Thymus (tissue), 11 donors: Measurements from ENCODE around the gene MAD1L1. TPM values are rescaled to one million over a fixed set of nuclear protein-coding genes. Genes with fewer than 3 reads are reported as not detected.

ENCODE experiments used
- DNase-seq, 9 donors: peaks; one replicate each; pipeline ENCODE4 v3.0.0-alpha.2; 2013; ENCODE audit warnings: low spot score in 9 of 9, low read depth in 6 of 9, missing footprints in 1 of 9
- H3K27ac ChIP-seq, 2 donors: one replicate each; pipeline ENCODE4 v1.5.1; 2013; ENCODE audit warnings: control low read depth in 1 of 2, low read depth in 1 of 2, low read length in 1 of 2, mild to moderate bottlenecking in 1 of 2, moderate library complexity in 1 of 2
- H3K27me3 ChIP-seq, 2 donors: one replicate each; pipeline ENCODE4 v1.5.1; 2013; ENCODE audit warnings: low read length in 1 of 2; ENCODE audit not compliant: control insufficient read depth in 2 of 2, insufficient read depth in 1 of 2
- H3K36me3 ChIP-seq, 2 donors: one replicate each; pipeline ENCODE4 v1.5.1; 2013; ENCODE audit warnings: low read length in 1 of 2, mild to moderate bottlenecking in 1 of 2, moderate library complexity in 1 of 2; ENCODE audit not compliant: control insufficient read depth in 2 of 2, insufficient read depth in 2 of 2
- H3K4me1 ChIP-seq, 2 donors: one replicate each; pipeline ENCODE4 v1.5.1; 2013; ENCODE audit warnings: low read length in 2 of 2; ENCODE audit not compliant: control insufficient read depth in 2 of 2, insufficient read depth in 2 of 2
- H3K4me3 ChIP-seq, 2 donors: one replicate each; pipeline ENCODE4 v1.5.1; 2013; ENCODE audit warnings: low read length in 2 of 2, control low read depth in 1 of 2, mild to moderate bottlenecking in 1 of 2
- H3K9me3 ChIP-seq, 2 donors: one replicate each; pipeline ENCODE4 v1.5.1; 2013; ENCODE audit warnings: low read length in 1 of 2, mild to moderate bottlenecking in 1 of 2; ENCODE audit not compliant: control insufficient read depth in 2 of 2, insufficient read depth in 1 of 2
- WGBS: extraction: QIAGEN DNeasy Blood & Tissue Kit; methylation state at CpG from one replicate; pipeline ENCODE4 v1.1.7; 2013; 5-methylcytosine and 5-hydroxymethylcytosine counted together
- polyA plus RNA-seq: library from polyadenylated mRNA; stranded (reverse); fragments of 200-250 nt; gene quantifications from one replicate; pipeline ENCODE4 v1.2.3, GENCODE V29; 2013
- total RNA-seq: library from RNA; stranded (reverse); fragments of 120-200 nt; gene quantifications from one replicate; pipeline ENCODE4 v1.2.4, GENCODE V29; 2013
- donor health status: healthy.

Gene MAD1L1
- total and polyA plus RNA-seq, 2 donors = 93.3 to 103 TPM

GRCh38 chr7:1900847-1901246 lies 331.9 kb downstream of the MAD1L1 start:
- H3K27me3 ChIP-seq = no peaks in the 10 kb centered on the region
- DNase-seq = no peak
- H3K27ac ChIP-seq = no peak overlapping the region
- no peaks in the 10 kb centered on the region for H3K9me3 ChIP-seq
- 97% methylated on average over 13 of the region's 13 CpGs for WGBS
- H3K36me3 ChIP-seq = peaks cover 20 to 22% of the 10 kb centered on the region in 2 donors
- H3K4me3 ChIP-seq = no peak overlapping the region
- no peaks in the 10 kb centered on the region for H3K4me1 ChIP-seq

GRCh38 chr7:1899951-1900762 lies 332.6 kb downstream of the MAD1L1 start:
- H3K27me3 ChIP-seq = no peaks in the 10 kb centered on the region
- 96% methylated on average over 34 of the region's 34 CpGs for WGBS
- H3K4me3 ChIP-seq = no peak overlapping the region
- DNase-seq = no peak
- peaks cover 26 to 28% of the 10 kb centered on the region in 2 donors for H3K36me3 ChIP-seq
- H3K4me1 ChIP-seq = no peaks in the 10 kb centered on the region
- no peaks in the 10 kb centered on the region for H3K9me3 ChIP-seq
- H3K27ac ChIP-seq = no peak overlapping the region

DNA sequence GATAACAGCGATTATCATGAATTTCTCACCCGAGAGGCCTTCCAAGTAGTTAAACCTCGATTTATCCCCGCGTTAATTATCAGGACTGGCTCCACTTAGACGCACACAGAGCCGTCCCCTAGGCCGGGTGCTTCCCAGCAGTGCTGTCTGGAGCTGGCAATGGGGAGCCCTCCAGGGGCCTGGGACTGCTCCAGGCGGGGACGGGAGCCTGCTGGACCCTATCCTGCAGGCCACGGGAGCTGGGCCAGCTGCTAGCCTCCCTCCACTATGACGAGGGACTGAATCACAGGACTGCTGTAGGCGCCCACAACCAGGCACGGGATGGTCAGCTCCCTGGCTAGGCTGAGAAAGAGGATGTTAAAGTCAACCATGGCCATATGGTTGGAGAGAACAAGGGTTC lies 333.5 kb downstream of the MAD1L1 start:
- Histone ChIP-seq H3K27me3 (no peaks in the 10 kb centered on the region), H3K4me1 (no peaks in the 10 kb centered on the region), H3K4me3 (no peak overlapping the region), H3K27ac (no peak overlapping the region), H3K36me3 (peaks cover 32 to 35% of the 10 kb centered on the region in 2 donors), H3K9me3 (no peaks in the 10 kb centered on the region)
- WGBS = 96% methylated on average over 14 of the region's 14 CpGs
- DNase-seq = no peak

DNA sequence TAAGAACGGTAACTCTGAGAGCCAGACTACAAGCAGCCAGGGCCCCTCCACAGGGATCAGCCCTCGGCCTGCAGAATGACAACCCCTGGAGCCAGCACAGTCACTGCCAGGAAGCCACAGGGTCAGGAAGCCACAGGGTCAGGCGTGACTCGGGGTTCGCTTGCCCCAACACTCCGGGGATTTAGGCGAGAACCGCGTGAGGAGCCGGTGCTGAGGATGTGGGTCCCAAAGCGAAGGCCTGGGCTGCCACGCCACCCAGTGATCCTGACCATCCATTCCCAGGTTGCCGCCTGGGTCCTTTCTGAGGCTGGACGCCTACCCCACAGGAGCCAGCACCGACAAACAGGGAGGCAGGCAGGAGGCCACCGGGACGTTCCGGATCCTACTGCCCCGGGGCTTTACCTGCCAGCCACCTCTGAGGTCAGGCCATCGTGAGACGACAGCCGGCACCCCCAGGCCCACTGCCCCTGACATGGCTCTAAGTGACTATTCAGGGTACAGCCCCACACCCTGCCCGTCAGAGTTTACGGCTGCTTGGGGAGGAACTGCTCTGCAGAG lies 334.0 kb downstream of the MAD1L1 start:
- no peak for DNase-seq
- no peak overlapping the region for H3K4me3 ChIP-seq
- WGBS = 92% methylated on average over 24 of the region's 24 CpGs
- H3K36me3 ChIP-seq = peaks cover 33 to 38% of the 10 kb centered on the region in 2 donors
- H3K9me3 ChIP-seq = no peaks in the 10 kb centered on the region
- no peaks in the 10 kb centered on the region for H3K27me3 ChIP-seq
- H3K4me1 ChIP-seq = no peaks in the 10 kb centered on the region
- H3K27ac ChIP-seq = no peak overlapping the region

- Histone ChIP-seq H3K4me1 (no peaks in the 10 kb centered on the region), H3K4me3 (no peak overlapping the region), H3K9me3 (no peaks in the 10 kb centered on the region), H3K36me3 (peaks cover 35 to 42% of the 10 kb centered on the region in 2 donors), H3K27me3 (no peaks in the 10 kb centered on the region), H3K27ac (no peak overlapping the region)
- no peak for DNase-seq
- 99% methylated on average over 40 of the region's 40 CpGs for WGBS
Observed at GRCh38 chr7:1897861-1898627, 334.7 kb downstream of the MAD1L1 start.

GRCh38 chr7:1897076-1897860 lies 335.5 kb downstream of the MAD1L1 start:
- Histone ChIP-seq H3K4me3 (no peak overlapping the region), H3K36me3 (peaks cover 35 to 49% of the 10 kb centered on the region in 2 donors), H3K9me3 (no peaks in the 10 kb centered on the region), H3K27me3 (no peaks in the 10 kb centered on the region), H3K27ac (no peak overlapping the region), H3K4me1 (no peaks in the 10 kb centered on the region)
- no peak for DNase-seq
- 92% methylated on average over 41 of the region's 41 CpGs for WGBS

GRCh38 chr7:1895664-1896515 lies 336.9 kb downstream of the MAD1L1 start:
- H3K4me1 ChIP-seq = no peaks in the 10 kb centered on the region
- H3K4me3 ChIP-seq = no peak overlapping the region
- H3K9me3 ChIP-seq = no peaks in the 10 kb centered on the region
- H3K27ac ChIP-seq = no peak overlapping the region
- no peak for DNase-seq
- H3K27me3 ChIP-seq = no peaks in the 10 kb centered on the region
- WGBS = 99% methylated on average over 30 of the region's 30 CpGs
- peaks cover 35 to 51% of the 10 kb centered on the region in 2 donors for H3K36me3 ChIP-seq

GRCh38 chr7:1894906-1895663 lies 337.7 kb downstream of the MAD1L1 start:
- H3K27ac ChIP-seq = no peak overlapping the region
- H3K9me3 ChIP-seq = no peaks in the 10 kb centered on the region
- DNase-seq = no peak
- peaks cover 35 to 51% of the 10 kb centered on the region in 2 donors for H3K36me3 ChIP-seq
- 98% methylated on average over 15 of the region's 15 CpGs for WGBS
- no peak overlapping the region for H3K4me3 ChIP-seq
- H3K4me1 ChIP-seq = peaks cover 6 to 7% of the 10 kb centered on the region in 2 donors
- H3K27me3 ChIP-seq = no peaks in the 10 kb centered on the region
